ENCODE data around the gene CTBP1. TPM values are rescaled to one million over a fixed set of nuclear protein-coding genes. Genes with fewer than 3 reads are reported as not detected.
A peak's percentile ranks its signal among the peaks of the same experiment; 100 is the strongest.

Gene CTBP1
- total and polyA plus RNA-seq, 2 donors (not counting 1 experiment from before 2014, with no cell fraction given), result 212 to 343 TPM

DNA sequence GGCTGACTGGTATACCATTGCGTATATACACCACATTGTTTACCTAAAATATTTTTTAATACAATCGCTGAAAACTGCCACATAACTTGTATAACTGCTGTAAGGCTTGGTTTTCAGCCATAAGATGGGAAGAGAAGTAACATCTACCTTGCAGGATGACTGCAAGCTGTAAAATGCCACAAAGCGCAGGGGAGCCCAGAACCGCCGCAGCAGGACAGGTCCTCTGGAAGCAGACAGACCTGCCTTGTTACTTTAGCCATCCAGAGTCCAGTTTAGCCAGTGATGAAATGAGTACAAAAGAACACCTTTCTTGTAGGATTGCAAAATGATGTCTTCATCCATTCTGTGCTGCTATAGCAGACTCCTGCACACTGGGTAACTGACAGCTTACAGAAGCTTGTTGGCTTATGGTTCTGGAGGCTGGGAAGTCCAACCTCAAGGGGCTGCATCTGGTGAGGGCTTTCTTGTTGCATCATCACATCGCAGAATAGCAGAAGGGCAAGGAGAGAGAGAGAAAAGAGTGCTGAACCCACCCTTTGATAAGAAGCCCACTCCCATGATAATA is 4.1 kb upstream of the CTBP1 start:
- Histone ChIP-seq H2AFZ (ENCODE audit: insufficient read depth, low read depth, low read length, poor library complexity, severe bottlenecking) (no peak overlapping the region), H3K9ac (ENCODE audit: low read length) (no peak overlapping the region), H3K36me3 (replicated peaks in 1 of 2; ENCODE audit: control extremely low read depth in 1 of 2, control insufficient read depth in 1 of 2, extremely low read depth in 1 of 2, insufficient read depth in 2 of 2, low read length in 1 of 2) (peaks cover 0 to 3% of the 10 kb centered on the region in 2 experiments), H3K79me2 (ENCODE audit: control insufficient read depth, insufficient read depth, low read length) (peaks cover 66% of the 10 kb centered on the region), H3K27me3 (replicated peaks in 1 of 4; ENCODE audit: control extremely low read depth in 1 of 4, control insufficient read depth in 3 of 4, insufficient read depth in 4 of 4, low read length in 3 of 4) (no peaks in the 10 kb centered on the region), H3K4me3 (ENCODE audit: control extremely low read depth in 1 of 5, extremely low read depth in 1 of 5, insufficient read depth in 1 of 5, low read depth in 2 of 5, low read length in 4 of 5) (no peak overlapping the region), H3K9me3 (ENCODE audit: control extremely low read depth in 1 of 3, control insufficient read depth in 2 of 3, insufficient read depth in 1 of 3, low read length in 2 of 3) (peaks cover 0 to 4% (median 1%) of the 10 kb centered on the region in 3 donors), H3K4me1 (ENCODE audit: control insufficient read depth in 2 of 2, insufficient read depth in 2 of 2, low read length in 2 of 2) (peaks cover 16 to 24% of the 10 kb centered on the region in 2 donors), H3K4me2 (replicated peaks; ENCODE audit: low read depth, low read length, poor library complexity, severe bottlenecking) (no peak overlapping the region), H3K27ac (ENCODE audit: low read length in 2 of 2) (no peak overlapping the region), H4K20me1 (ENCODE audit: control insufficient read depth, insufficient read depth, low read length, poor library complexity, severe bottlenecking) (peaks cover under 1% of the 10 kb centered on the region)
- peak overlapping the region; percentile 37 for H3K4me3 Mint-ChIP-seq
- CTCF ChIA-PET, result no interaction called here
- H3K27ac Mint-ChIP-seq, result peak overlapping the region; percentile 37
- WGBS (ENCODE audit: insufficient coverage), result 100% methylated on average over 3 of the region's 6 CpGs
- intact Hi-C loops (cut with micrococcal nuclease), result no loop called here
- no peaks in the 10 kb centered on the region for H3K27me3 Mint-ChIP-seq
- ATAC-seq (ENCODE audit: low read depth) (no peak), DNase-seq (no peak)
- H3K4me1 Mint-ChIP-seq, result peaks cover 31% of the 10 kb centered on the region
- H3K9me3 Mint-ChIP-seq (ENCODE audit: insufficient read depth), result peaks cover 2% of the 10 kb centered on the region
- POLR2A ChIA-PET, result no interaction called here
- TF ChIP-seq CTCF (IDR thresholded peaks at IDR 0.05) (no peak), EZH2 (IDR thresholded peaks at IDR 0.05; ENCODE audit: borderline replicate concordance, insufficient read depth, low read depth, low read length, poor library complexity, severe bottlenecking) (no peak)

- TF ChIP-seq EZH2 (IDR thresholded peaks at IDR 0.05; ENCODE audit: borderline replicate concordance, insufficient read depth, low read depth, low read length, poor library complexity, severe bottlenecking) (no peak), CTCF (IDR thresholded peaks at IDR 0.05) (no peak)
- H3K79me2 ChIP-seq (ENCODE audit: control insufficient read depth, insufficient read depth, low read length), result peaks cover 65% of the 10 kb centered on the region
- Mint-ChIP-seq H3K9me3 (ENCODE audit: insufficient read depth) (no peaks in the 10 kb centered on the region), H3K27me3 (no peaks in the 10 kb centered on the region), H3K27ac (peak overlapping the region; percentile 97), H3K4me1 (peaks cover 35% of the 10 kb centered on the region), H3K4me3 (no peak overlapping the region)
- POLR2A ChIA-PET, result no interaction called here
- peaks cover 0 to 4% (median 0%) of the 10 kb centered on the region in 3 donors for H3K9me3 ChIP-seq (ENCODE audit: control extremely low read depth in 1 of 3, control insufficient read depth in 2 of 3, insufficient read depth in 1 of 3, low read length in 2 of 3)
- ATAC-seq (ENCODE audit: low read depth), result no peak
- H3K27ac ChIP-seq (ENCODE audit: low read length in 2 of 2), result peak overlapping the region in 1 of 2 donors; percentile 15
- peaks cover 22 to 32% of the 10 kb centered on the region in 2 donors for H3K4me1 ChIP-seq (ENCODE audit: control insufficient read depth in 2 of 2, insufficient read depth in 2 of 2, low read length in 2 of 2)
- H4K20me1 ChIP-seq (ENCODE audit: control insufficient read depth, insufficient read depth, low read length, poor library complexity, severe bottlenecking), result peaks cover 13% of the 10 kb centered on the region
- H2AFZ ChIP-seq (ENCODE audit: insufficient read depth, low read depth, low read length, poor library complexity, severe bottlenecking), result no peak overlapping the region
- CTCF ChIA-PET, result no interaction called here
- H3K36me3 ChIP-seq (replicated peaks in 1 of 2; ENCODE audit: control extremely low read depth in 1 of 2, control insufficient read depth in 1 of 2, extremely low read depth in 1 of 2, insufficient read depth in 2 of 2, low read length in 1 of 2), result peaks cover 0 to 3% of the 10 kb centered on the region in 2 experiments
- no peak for DNase-seq
- no peak overlapping the region for H3K4me2 ChIP-seq (replicated peaks; ENCODE audit: low read depth, low read length, poor library complexity, severe bottlenecking)
- H3K27me3 ChIP-seq (replicated peaks in 1 of 4; ENCODE audit: control extremely low read depth in 1 of 4, control insufficient read depth in 3 of 4, insufficient read depth in 4 of 4, low read length in 3 of 4), result no peaks in the 10 kb centered on the region
- intact Hi-C loops (cut with micrococcal nuclease), result no loop called here
- no peak overlapping the region for H3K9ac ChIP-seq (ENCODE audit: low read length)
- 99% methylated on average over 9 of the region's 11 CpGs for WGBS (ENCODE audit: insufficient coverage)
- no peak overlapping the region for H3K4me3 ChIP-seq (ENCODE audit: control extremely low read depth in 1 of 5, extremely low read depth in 1 of 5, insufficient read depth in 1 of 5, low read depth in 2 of 5, low read length in 4 of 5)
Measured at GRCh38 chr4:1251773-1252066, 2.8 kb upstream of the CTBP1 start.
